Measurements from ENCODE around the gene IVD.

DNA sequence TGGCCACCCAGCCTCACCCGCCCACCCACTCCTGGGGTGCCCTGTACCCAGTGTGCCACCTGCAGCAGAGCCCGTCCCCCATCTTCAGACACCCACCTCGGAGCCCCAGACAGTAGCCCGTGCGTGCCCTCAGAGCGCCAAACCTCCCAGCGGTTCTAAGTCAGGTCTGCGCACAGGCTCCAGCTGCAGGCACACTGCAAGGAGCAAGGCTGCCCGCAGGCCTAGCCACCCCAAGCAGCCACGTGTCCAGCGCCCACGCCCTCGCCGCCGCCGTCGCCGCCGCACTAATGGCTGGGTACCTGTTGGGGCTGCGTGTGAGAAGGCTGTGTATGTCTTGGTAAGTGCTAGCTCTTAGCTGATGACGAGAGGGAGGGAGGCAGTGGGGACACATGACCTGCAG, 56.4 kb downstream of the IVD start:
- TF ChIP-seq HDAC2 (IDR thresholded peaks at IDR 0.05) = no peak
- TF ChIP-seq, protein P1, sequence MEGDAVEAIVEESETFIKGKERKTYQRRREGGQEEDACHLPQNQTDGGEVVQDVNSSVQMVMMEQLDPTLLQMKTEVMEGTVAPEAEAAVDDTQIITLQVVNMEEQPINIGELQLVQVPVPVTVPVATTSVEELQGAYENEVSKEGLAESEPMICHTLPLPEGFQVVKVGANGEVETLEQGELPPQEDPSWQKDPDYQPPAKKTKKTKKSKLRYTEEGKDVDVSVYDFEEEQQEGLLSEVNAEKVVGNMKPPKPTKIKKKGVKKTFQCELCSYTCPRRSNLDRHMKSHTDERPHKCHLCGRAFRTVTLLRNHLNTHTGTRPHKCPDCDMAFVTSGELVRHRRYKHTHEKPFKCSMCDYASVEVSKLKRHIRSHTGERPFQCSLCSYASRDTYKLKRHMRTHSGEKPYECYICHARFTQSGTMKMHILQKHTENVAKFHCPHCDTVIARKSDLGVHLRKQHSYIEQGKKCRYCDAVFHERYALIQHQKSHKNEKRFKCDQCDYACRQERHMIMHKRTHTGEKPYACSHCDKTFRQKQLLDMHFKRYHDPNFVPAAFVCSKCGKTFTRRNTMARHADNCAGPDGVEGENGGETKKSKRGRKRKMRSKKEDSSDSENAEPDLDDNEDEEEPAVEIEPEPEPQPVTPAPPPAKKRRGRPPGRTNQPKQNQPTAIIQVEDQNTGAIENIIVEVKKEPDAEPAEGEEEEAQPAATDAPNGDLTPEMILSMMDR (IDR thresholded peaks at IDR 0.05 in 2 of 3, conservative IDR thresholded peaks at IDR 0.05 in 1 of 3; ENCODE audit: insufficient read depth in 2 of 3, low read depth in 1 of 3, low read length in 3 of 3) = no peak
- TF ChIP-seq YY1 (IDR thresholded peaks at IDR 0.05; ENCODE audit: borderline replicate concordance in 1 of 3, control insufficient read depth in 1 of 3, extremely low read depth in 1 of 3, insufficient read depth in 3 of 3, insufficient read length in 1 of 3, insufficient replicate concordance in 2 of 3, low read depth in 1 of 3, low read length in 2 of 3) = no peak
- no peak for TF ChIP-seq POLR2A (conservative IDR thresholded peaks at IDR 0.05)
- TF ChIP-seq, protein P2, sequence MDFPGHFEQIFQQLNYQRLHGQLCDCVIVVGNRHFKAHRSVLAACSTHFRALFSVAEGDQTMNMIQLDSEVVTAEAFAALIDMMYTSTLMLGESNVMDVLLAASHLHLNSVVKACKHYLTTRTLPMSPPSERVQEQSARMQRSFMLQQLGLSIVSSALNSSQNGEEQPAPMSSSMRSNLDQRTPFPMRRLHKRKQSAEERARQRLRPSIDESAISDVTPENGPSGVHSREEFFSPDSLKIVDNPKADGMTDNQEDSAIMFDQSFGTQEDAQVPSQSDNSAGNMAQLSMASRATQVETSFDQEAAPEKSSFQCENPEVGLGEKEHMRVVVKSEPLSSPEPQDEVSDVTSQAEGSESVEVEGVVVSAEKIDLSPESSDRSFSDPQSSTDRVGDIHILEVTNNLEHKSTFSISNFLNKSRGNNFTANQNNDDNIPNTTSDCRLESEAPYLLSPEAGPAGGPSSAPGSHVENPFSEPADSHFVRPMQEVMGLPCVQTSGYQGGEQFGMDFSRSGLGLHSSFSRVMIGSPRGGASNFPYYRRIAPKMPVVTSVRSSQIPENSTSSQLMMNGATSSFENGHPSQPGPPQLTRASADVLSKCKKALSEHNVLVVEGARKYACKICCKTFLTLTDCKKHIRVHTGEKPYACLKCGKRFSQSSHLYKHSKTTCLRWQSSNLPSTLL (IDR thresholded peaks at IDR 0.05) = no peak
- TF ChIP-seq KDM1A (IDR thresholded peaks at IDR 0.05) = no peak
- TF ChIP-seq E2F1 (CRISPR knock-in tag; IDR thresholded peaks at IDR 0.05) = no peak
- TF ChIP-seq JUND (IDR thresholded peaks at IDR 0.05; ENCODE audit: borderline replicate concordance, low read depth, low read length) = no peak
- TF ChIP-seq JUND (tag; IDR thresholded peaks at IDR 0.05; ENCODE audit: borderline replicate concordance, low read depth, low read length) = no peak
